DOHH2 (cell line): ENCODE measurements around the gene OPRL1.

Source experiments
- CTCF ChIP-seq: fragments of 200-600 bp; sonication (generic); IDR thresholded peaks from one replicate; pipeline ENCODE4 v1.5.1; 2014; ENCODE audit warnings: antibody characterized with exemption, mild to moderate bottlenecking, low read depth, low read length; ENCODE audit not compliant: poor library complexity, severe bottlenecking
- EZH2phosphoT487 ChIP-seq: fragments of 200-600 bp; sonication (generic); IDR thresholded peaks from 2 replicates; pipeline ENCODE4 v1.6.1; 2017; ENCODE audit warnings: borderline replicate concordance, mild to moderate bottlenecking, antibody characterized with exemption, low read length, moderate library complexity, mixed read lengths

- TF ChIP-seq EZH2phosphoT487: no peak
- no peak for TF ChIP-seq CTCF
Observed at GRCh38 chr20:64102647-64103354, 22.9 kb downstream of the OPRL1 start.
